Left hindlimb (tissue), 1 donor: Measurements from ENCODE around the gene HTRA2.

Source experiments
- DNase-seq: peaks from one replicate; pipeline ENCODE4 v3.0.0-alpha.2; 2018

Gene HTRA2

GRCh38 chr2:74516650-74517049 lies 13.1 kb upstream of the HTRA2 start:
- no peak for DNase-seq

DNA sequence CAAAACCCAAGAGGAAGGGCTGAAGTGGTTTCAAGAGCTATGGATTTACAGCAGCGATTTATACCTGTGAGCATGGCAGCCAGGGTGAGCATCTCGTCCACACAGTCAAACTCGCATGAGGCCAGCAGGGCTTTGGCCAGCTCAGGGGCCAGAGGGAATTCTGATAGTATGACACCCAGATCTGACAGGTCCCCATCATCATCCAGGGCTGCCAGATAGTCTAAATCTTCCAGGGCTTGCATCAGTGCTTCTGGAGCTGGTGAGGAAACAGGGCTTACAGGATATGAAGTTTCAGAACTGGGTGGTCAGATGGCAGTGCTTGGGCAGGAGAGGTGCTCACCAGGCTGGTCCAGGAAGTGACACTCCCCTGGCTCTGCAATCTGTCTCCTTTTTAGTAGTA lies 7.2 kb upstream of the HTRA2 start:
- DNase-seq = no peak

DNA sequence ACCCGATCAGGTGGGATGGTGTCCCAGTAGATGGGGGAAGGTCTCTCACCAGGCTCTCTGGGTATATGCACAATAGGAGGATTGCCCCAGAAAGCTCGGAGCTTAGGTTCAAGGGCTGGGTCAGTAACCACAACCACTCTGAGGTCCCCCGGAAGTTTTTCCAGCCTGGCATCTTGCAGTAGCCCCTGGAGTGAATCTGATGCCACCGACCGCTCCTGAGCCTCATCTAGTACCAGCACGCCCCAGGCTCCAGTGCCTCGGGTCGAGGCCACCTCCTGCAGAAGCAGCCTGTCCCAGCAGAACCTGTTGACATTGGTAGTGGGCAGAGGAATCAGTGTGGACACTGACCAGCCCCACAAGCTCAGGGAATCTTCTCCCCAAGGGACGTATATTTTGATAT lies 5.7 kb upstream of the HTRA2 start:
- DNase-seq = no peak

DNA sequence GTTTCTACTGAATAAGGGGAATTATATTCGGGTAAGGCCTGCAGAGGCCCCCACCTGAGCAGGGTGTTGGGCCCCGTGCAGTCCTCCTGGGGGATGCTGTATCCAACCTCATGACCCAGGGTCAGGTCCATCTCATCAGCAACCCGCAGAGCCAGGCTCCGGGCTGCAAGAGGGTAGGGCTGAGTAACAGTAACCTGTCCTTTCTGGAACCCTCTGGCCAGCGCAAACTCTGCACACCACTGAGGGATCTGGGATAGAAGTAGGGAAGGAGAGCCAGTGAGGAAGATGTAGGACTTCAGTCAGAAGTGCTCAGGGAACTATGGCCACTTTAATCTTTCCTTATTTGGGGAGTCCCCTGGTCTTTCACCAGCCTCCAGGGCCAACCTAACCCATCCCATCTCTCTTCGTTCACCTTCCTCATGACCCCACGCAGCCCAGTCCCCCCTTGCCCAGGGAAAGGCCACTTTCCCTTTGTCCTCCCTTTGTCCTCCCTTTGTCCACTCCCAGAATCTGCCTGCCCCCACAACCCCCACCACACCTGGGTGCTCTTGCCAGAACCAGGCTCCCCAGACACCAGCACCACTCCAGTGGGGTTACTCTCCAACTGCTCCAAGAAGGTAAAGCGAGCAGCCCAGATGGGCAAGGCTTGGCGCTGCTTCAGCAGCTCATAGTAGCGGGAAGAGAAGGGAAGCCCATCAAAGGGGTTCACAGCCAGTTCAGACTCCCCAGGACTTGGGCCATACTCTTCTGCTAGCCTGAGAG lies 4.6 kb upstream of the HTRA2 start:
- DNase-seq = no peak

GRCh38 chr2:74525717-74526648 lies 3.8 kb upstream of the HTRA2 start, which contains the start of gene DQX1:
Gene DQX1 (minus strand): TSS chr2:74526231. CDS start chr2:74525729, 502 bp downstream.
- no peak for DNase-seq

- DNase-seq = no peak
These were observed 3.0 kb upstream of the HTRA2 start for GRCh38 chr2:74526649-74527230.

DNA sequence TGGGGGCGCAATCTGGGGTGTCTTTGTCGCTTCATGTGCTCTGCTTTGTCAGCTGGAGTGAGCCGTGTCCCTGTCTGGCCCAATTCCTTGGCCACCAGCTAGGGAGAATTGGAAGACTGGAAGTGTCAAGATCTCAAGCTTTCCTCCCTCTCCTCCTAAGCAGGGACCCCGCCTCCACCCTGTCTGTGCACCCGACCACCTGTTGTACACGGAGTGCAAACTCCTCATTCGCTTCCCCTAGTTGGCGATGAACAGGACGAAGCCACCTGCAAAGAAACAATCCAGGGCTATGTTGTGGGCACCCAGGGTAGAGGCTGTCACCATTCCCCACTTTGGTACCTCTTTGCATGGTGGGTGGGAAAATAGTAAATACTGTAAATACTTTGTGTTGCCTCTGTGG lies 2.0 kb upstream of the HTRA2 start:
- DNase-seq = no peak

- no peak for DNase-seq
These were observed 955 bp upstream of the HTRA2 start for GRCh38 chr2:74528600-74529356.

DNA sequence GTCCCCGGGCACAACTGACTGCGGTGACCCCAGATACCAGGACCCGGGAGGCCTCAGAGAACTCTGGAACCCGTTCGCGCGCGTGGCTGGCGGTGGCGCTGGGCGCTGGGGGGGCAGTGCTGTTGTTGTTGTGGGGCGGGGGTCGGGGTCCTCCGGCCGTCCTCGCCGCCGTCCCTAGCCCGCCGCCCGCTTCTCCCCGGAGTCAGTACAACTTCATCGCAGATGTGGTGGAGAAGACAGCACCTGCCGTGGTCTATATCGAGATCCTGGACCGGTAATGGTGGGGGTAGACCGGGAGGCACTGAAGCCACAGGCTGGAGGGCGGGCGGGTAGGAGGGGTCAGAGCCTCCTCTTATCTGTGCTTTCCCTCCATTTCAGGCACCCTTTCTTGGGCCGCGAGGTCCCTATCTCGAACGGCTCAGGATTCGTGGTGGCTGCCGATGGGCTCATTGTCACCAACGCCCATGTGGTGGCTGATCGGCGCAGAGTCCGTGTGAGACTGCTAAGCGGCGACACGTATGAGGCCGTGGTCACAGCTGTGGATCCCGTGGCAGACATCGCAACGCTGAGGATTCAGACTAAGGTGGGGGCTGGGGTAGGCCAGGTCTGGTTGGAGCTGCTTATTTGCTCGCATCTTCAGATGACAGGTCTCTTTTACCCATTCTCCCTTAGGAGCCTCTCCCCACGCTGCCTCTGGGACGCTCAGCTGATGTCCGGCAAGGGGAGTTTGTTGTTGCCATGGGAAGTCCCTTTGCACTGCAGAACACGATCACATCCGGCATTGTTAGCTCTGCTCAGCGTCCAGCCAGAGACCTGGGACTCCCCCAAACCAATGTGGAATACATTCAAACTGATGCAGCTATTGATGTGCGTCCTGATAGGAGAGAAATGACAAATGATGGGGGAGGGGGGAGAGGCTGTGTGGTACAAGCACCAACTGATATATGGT lies 780 bp downstream of the HTRA2 start:
- no peak for DNase-seq

GRCh38 chr2:74531666-74532065 lies 1.9 kb downstream of the HTRA2 start:
- DNase-seq = no peak

DNA sequence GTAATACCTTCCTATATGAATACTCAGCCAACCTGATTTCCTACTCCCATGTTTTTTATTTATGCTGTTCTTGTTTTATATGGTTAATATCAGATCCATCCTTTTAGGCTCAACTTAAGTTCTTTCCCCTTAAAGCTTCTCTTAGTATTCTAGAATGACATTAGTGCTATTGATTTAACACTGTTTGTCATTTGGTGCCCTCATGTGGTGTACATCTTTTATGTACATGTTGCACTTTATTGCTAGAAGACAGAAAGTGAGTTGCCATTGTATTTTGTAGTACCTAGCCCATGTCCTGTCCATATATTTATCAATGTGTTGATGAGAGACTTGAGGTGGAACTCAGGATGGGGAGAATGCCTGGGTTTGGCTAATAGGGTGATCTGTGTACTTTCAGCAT lies 2.5 kb downstream of the HTRA2 start:
- DNase-seq = no peak

DNA sequence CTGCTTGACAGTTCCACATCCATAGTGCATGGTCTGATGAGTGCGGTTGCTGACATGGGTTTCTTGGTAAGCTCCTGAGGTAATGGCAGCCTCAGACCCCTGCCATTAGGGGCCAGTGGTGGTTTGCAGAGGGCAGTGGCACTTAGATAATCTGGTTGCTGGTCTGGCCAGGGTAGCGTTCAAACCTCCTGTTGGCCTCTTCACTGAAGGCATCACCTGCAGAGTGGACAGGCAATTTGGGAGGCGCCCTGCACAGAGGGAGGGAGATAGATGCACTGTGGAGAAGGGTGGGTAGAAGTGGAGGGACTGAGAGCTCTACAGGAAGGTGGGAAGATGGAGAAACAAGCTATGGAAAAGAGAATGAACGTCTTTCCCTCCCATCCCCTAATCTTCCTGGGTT lies 3.7 kb downstream of the HTRA2 start:
- DNase-seq = no peak

DNA sequence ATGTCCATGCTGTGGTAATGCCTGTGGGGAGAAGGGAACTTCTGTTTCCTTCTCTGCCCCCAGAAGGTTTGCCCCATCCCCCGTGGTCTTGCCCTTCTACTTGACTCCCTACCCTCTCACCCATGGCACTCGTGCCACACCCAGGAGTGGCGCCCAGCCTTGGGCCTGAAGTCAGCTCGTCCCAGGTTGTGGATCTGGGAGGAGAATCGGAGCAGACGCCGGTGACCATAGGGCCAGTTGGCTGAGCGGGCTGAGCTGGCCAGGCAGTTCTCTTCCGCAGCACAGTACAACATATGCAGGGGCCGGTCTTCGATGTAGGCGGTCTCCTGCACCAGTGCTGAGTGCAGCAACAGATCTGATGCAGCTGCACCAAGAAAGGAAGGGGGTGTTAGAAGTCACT lies 4.7 kb downstream of the HTRA2 start:
- DNase-seq = no peak

- DNase-seq = no peak
These were observed 5.8 kb downstream of the HTRA2 start for GRCh38 chr2:74535440-74535965.

- DNase-seq = no peak
These were observed 6.6 kb downstream of the HTRA2 start for GRCh38 chr2:74536166-74536950.

- no peak for DNase-seq
These were observed 7.4 kb downstream of the HTRA2 start for GRCh38 chr2:74537140-74537539.

GRCh38 chr2:74538881-74539339 lies 9.2 kb downstream of the HTRA2 start:
- DNase-seq = no peak

GRCh38 chr2:74540291-74540690 lies 10.6 kb downstream of the HTRA2 start:
- no peak for DNase-seq

- DNase-seq = no peak
These were observed 13.2 kb downstream of the HTRA2 start for GRCh38 chr2:74542978-74543377.

- DNase-seq = no peak
These were observed 14.9 kb downstream of the HTRA2 start for GRCh38 chr2:74544634-74545033.
